ENCODE data around the gene RNF126. TPM values are rescaled to one million over a fixed set of nuclear protein-coding genes. Genes with fewer than 3 reads are reported as not detected.

The RNF126 gene
- total RNA-seq, 4 donors from 2014 or later: 96.0 to 118 (median 106) TPM

GRCh38 chr19:618247-618619 is 44.8 kb downstream of the RNF126 start:
- no peak for DNase-seq (ENCODE audit: low spot score in 2 of 2)
- Histone ChIP-seq H3K9me3 (no peaks in the 10 kb centered on the region), H3K4me1 (peaks cover 9% of the 10 kb centered on the region), H3K4me3 (no peak overlapping the region), H3K36me3 (peaks cover 61% of the 10 kb centered on the region), H3K27me3 (peaks cover 4% of the 10 kb centered on the region), H3K27ac (no peak overlapping the region)
- no peak for TF ChIP-seq POLR2A (IDR thresholded peaks at IDR 0.05)
- no peak for TF ChIP-seq EP300 (IDR thresholded peaks at IDR 0.05)
- no peak for TF ChIP-seq CTCF (IDR thresholded peaks at IDR 0.05)
- no peak for TF ChIP-seq POLR2AphosphoS5 (IDR thresholded peaks at IDR 0.05)
- 96% methylated on average over 13 of the region's 19 CpGs for WGBS

GRCh38 chr19:617551-618246 is 45.3 kb downstream of the RNF126 start:
- no peak for TF ChIP-seq POLR2A (IDR thresholded peaks at IDR 0.05)
- TF ChIP-seq CTCF (IDR thresholded peaks at IDR 0.05): no peak
- no peak for TF ChIP-seq POLR2AphosphoS5 (IDR thresholded peaks at IDR 0.05)
- TF ChIP-seq EP300 (IDR thresholded peaks at IDR 0.05): no peak
- no peaks in the 10 kb centered on the region for H3K9me3 ChIP-seq
- H3K4me3 ChIP-seq: no peak overlapping the region
- H3K36me3 ChIP-seq: peaks cover 56% of the 10 kb centered on the region
- DNase-seq (ENCODE audit: low spot score in 2 of 2): no peak
- WGBS: 83% methylated on average over 10 of the region's 29 CpGs
- H3K4me1 ChIP-seq: peaks cover 9% of the 10 kb centered on the region
- H3K27me3 ChIP-seq: peaks cover 4% of the 10 kb centered on the region
- H3K27ac ChIP-seq: no peak overlapping the region

- peaks cover 4% of the 10 kb centered on the region for H3K27me3 ChIP-seq
- DNase-seq (ENCODE audit: low spot score in 2 of 2): no peak
- H3K9me3 ChIP-seq: no peaks in the 10 kb centered on the region
- 60% methylated on average over 1 of the region's 58 CpGs for WGBS
- no peak overlapping the region for H3K4me3 ChIP-seq
- peaks cover 9% of the 10 kb centered on the region for H3K4me1 ChIP-seq
- no peak overlapping the region for H3K27ac ChIP-seq
- TF ChIP-seq CTCF (IDR thresholded peaks at IDR 0.05) (no peak), POLR2AphosphoS5 (IDR thresholded peaks at IDR 0.05) (no peak), EP300 (IDR thresholded peaks at IDR 0.05) (no peak), POLR2A (IDR thresholded peaks at IDR 0.05) (no peak)
- peaks cover 48% of the 10 kb centered on the region for H3K36me3 ChIP-seq
Measured at GRCh38 chr19:616747-617526, 46.1 kb downstream of the RNF126 start.

- no CpG with 5 or more reads among the region's 97 CpGs for WGBS
- TF ChIP-seq POLR2AphosphoS5 (IDR thresholded peaks at IDR 0.05): no peak
- no peak for TF ChIP-seq EP300 (IDR thresholded peaks at IDR 0.05)
- TF ChIP-seq CTCF (IDR thresholded peaks at IDR 0.05): no peak
- TF ChIP-seq POLR2A (IDR thresholded peaks at IDR 0.05): no peak
- H3K36me3 ChIP-seq: peaks cover 40% of the 10 kb centered on the region
- H3K4me1 ChIP-seq: peaks cover 13% of the 10 kb centered on the region
- DNase-seq (ENCODE audit: low spot score in 2 of 2): no peak
- peaks cover 4% of the 10 kb centered on the region for H3K27me3 ChIP-seq
- H3K27ac ChIP-seq: no peak overlapping the region
- no peak overlapping the region for H3K4me3 ChIP-seq
- no peaks in the 10 kb centered on the region for H3K9me3 ChIP-seq
Measured at GRCh38 chr19:616062-616700, 46.8 kb downstream of the RNF126 start.

GRCh38 chr19:615619-616018 is 47.4 kb downstream of the RNF126 start:
- Histone ChIP-seq H3K9me3 (no peaks in the 10 kb centered on the region), H3K4me1 (peaks cover 18% of the 10 kb centered on the region), H3K27ac (no peak overlapping the region), H3K4me3 (no peak overlapping the region), H3K27me3 (peaks cover 4% of the 10 kb centered on the region), H3K36me3 (peaks cover 35% of the 10 kb centered on the region)
- 58% methylated on average over 11 of the region's 33 CpGs for WGBS
- no peak for TF ChIP-seq POLR2AphosphoS5 (IDR thresholded peaks at IDR 0.05)
- TF ChIP-seq CTCF (IDR thresholded peaks at IDR 0.05): no peak
- no peak for TF ChIP-seq POLR2A (IDR thresholded peaks at IDR 0.05)
- no peak for TF ChIP-seq EP300 (IDR thresholded peaks at IDR 0.05)
- no peak for DNase-seq (ENCODE audit: low spot score in 2 of 2)
